HK-2 (cell line): ENCODE data around the gene ZNF292.
"Not testable (repeated sequence)": the region's sequence is repeated elsewhere in the genome, so short reads cannot be mapped to it uniquely, and the experiment has no call there.

Experiments
- DNase-seq: peaks from one replicate; pipeline ENCODE4 v3.0.0-alpha.2; 2018; ENCODE audit not compliant: unreplicated experiment

Gene ZNF292

GRCh38 chr6:87154993-87155841 is at the start of gene ZNF292:
TSS of gene ZNF292 (plus strand) at chr6:87155565. CDS start at chr6:87155592, 27 bp downstream.
- peak; percentile 98 for DNase-seq

DNA sequence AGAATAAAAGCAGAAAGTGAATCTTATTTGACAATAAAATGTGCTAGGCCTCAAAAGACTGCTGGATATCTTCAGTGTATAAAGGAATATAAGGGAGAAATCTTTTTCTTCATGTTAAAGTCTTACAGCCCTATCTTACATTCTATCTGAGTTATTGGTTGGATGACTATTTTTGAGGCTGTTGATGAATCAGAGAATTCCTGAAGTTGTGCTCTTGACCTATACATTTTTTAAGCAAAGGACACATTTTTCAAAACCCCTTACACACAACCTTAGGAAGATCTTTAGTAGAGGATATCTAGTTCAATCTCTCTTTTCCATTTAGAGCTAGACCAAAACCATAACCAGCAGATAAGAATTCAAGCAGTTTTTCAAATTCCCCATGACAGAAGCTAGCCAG is 49.5 kb upstream of the ZNF292 start:
- DNase-seq: no peak

DNA sequence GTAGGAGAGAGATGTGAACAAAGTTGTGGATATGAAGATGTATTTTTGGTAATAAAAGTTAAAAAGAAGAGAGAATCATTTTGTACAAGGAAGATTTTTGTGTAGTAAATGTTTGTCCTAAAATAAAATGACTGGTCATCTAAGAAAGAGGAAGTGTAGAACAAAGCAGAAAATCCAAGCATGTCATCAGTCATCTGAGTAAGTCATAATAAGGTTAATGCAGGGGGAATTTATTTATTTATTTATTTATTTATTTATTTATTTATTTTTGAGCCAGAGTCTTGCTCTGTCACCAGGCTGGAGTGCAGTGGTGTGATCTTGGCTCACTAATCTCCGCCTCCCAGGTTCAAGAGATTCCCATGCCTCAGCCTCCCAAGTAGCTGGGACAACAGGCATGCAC is 44.7 kb upstream of the ZNF292 start:
- no peak for DNase-seq

- DNase-seq: no peak
These were observed 39.8 kb upstream of the ZNF292 start for GRCh38 chr6:87115402-87116135.

GRCh38 chr6:87116922-87117321 is 38.4 kb upstream of the ZNF292 start:
- DNase-seq: no peak

DNA sequence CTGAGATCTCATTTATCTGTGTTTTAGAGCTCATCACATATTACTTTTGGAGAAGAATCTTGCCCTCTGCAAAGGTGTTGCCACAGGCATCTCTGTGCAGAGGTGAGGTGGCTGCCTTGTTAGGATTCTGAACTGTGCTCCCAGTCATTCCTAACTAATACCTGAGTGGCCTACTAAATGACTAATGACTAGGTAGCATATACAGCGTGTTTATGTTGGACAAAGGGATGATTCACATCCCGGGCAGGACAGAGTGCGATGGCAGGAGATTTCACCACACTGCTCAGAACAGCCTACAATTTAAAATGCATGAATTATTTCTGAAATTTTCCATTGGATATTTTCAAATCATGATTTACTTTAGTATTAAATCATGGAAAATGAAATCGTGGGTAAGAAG is 37.3 kb upstream of the ZNF292 start:
- DNase-seq: no peak

- DNase-seq: no peak
These were observed 32.9 kb upstream of the ZNF292 start for GRCh38 chr6:87122477-87122876.

DNA sequence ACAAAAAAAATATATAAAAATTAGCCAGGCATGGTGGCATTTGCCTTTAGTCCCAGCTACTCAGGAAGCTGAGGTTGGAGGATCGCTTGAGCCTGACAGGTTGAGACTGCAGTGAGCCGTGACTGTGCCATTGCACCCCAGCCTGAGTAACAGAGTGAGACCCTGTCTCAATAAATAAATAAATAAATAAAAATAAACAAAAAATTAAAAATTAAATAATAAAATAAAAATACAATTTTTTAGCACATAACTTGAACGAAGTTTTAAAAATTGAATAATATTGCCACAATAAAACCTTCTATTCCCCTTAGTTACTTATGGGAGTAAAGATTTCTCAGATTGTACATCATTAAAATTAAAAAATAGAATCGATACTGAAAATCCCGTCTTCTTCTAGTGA is 31.3 kb upstream of the ZNF292 start:
- DNase-seq: no peak

GRCh38 chr6:87126501-87126900 is 28.9 kb upstream of the ZNF292 start:
- no peak for DNase-seq

DNA sequence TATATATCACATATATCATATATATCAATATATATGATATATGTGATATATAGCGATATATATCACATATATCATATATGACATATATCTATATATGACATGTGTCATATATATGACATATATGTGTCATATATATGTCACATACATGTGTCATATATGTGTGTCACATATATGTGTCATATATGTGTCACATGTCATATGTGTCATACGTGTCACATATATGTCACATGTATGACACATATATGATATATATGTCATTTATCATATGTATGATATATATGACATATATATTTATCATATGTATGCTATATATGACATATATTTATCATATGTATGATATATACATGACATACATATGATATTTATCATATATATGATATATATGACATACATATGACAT is 27.6 kb upstream of the ZNF292 start:
- DNase-seq: no peak

DNA sequence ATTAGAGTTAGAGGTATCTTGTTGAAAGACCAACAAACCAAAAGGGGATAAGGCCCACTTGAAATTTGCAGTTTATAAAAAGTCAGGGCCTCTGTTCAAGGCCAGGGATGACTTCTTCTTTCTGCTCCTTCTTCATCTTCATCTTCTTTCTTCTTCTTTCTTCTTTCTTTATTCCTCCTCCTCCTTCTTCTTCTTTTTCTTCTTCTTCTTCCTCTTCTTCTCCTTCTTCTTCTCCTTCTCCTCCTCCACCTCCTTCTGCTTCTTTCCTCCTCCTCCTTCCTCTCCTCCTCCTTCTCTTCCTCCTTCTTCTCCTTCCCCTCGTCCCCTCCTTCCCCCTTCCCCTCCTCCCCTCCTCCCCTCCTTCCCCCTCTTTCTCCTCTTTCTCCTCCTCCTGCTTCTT is 18.4 kb upstream of the ZNF292 start:
- DNase-seq: no peak

- DNase-seq: no peak
These were observed 16.1 kb upstream of the ZNF292 start for GRCh38 chr6:87139236-87139635.

DNA sequence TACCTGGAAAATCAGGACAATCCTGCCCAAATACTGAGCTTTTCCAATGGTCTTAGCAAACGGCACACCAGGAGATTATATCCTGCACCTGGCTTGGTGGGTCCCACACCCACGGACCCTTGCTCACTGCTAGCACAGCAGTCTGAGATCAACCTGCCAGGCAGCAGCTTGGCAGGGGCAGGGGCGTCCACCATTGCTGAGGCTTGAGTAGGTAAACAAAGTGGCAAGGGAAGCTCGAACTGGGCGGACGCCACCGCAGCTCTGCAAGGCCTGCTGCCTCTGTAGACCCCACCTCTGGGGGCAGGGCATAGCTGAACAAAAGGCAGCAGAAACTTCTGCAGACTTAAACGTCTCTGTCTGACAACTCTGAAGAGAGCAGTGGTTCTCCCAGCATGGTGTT is 15.4 kb upstream of the ZNF292 start:
- not testable (repeated sequence) for DNase-seq

GRCh38 chr6:87146363-87146762 is 9.0 kb upstream of the ZNF292 start:
- DNase-seq: no peak

- no peak for DNase-seq
These were observed 5.0 kb upstream of the ZNF292 start for GRCh38 chr6:87150406-87150805.

DNA sequence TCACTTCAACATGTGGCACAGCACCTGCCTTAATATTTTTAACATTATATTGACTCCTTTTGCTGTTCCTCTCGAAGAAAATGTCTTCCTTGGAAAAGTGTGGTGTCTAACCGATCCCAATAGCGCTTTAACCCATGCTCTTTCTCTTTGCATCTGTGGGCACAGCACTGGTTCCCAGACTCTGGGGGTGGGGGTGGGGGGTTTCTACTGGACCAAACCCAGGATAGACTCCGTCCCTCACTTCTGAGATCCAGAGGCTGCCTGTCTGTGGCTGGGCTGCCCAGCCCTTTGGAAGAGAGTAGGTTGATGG is 3.9 kb upstream of the ZNF292 start:
- DNase-seq: no peak

DNA sequence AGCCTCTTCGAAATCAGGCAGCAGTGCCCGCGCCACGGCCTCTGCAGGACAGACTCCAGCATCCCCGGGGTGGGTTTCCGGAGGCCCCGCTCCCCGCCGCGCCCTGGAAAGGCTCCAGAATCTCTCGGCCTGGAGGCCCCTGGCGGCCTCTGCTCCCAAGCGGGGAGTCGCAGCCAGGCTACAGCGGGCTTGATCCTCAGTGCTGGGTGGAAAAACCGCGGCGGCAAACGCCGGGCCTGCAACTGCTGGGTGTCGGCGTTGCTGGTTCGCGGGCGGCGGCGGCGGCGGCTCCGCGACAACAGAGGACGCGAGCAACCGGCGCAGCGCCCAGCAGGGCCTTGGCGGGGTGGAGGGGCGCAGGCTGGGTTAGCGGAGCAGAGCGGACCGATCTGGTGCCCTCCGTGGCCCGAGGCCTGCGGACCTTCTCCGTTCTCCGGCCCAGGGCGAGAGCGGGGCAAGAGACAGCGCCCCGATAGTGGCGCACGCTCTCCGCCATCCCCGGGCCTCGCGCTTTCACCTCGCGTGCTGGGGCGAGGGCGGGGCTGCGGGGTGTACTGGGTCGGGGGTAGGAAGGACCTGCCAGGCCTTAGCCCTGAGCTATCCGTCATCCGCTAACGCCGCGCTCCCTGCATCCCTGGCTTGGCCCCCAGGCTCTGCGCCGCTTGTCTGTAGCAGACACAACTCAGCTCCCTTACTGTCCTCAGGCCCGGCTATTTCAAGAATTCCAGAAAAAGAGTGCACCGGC is 3.4 kb upstream of the ZNF292 start:
- DNase-seq: peak; percentile 70

DNA sequence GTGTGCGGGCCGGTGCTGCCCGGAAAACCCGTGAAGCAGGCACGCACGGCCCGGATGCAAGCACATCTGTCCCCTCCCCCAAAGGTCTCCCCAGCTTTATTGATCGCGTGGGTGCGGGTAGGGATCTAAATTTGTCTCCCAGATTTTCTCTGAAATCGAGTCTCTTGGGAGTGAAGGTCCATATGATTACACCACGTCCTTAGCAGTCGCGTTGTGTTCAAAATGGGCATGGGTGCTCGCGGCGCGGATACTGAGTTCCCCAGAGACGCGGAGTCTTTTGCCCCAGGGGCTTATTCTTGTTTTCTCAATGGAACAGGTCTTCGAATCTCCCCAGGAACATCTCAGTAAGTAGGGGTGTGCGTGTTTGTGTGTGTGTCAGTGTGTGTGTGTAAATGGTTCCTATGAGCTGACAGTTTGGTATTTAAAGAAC is 2.8 kb upstream of the ZNF292 start:
- no peak for DNase-seq

DNA sequence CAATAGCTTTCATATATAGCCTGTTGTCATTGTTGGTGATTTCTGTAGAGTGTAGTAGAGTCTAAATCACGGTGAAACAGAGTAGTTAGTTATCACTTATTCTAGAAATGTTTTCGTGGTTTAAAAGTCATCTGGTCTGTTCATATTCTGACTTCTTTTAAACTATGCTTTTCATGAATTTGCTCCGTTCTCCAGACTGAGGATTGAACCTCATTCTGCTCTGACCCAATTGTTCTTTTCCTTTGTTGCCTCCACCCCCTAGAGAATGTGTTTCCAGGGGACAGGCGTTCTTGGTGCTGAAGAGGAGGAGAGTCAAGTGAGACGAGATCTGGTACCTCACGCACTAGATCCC is 748 bp upstream of the ZNF292 start:
- DNase-seq: no peak

- peak; percentile 66 for DNase-seq
These were observed 764 bp downstream of the ZNF292 start for GRCh38 chr6:87155842-87156815.

GRCh38 chr6:87157596-87157995 is 2.2 kb downstream of the ZNF292 start:
- not testable (repeated sequence) for DNase-seq

GRCh38 chr6:87161299-87161698 is 5.9 kb downstream of the ZNF292 start:
- no peak for DNase-seq
